ENCODE data around the gene DYNLT4.

DNA sequence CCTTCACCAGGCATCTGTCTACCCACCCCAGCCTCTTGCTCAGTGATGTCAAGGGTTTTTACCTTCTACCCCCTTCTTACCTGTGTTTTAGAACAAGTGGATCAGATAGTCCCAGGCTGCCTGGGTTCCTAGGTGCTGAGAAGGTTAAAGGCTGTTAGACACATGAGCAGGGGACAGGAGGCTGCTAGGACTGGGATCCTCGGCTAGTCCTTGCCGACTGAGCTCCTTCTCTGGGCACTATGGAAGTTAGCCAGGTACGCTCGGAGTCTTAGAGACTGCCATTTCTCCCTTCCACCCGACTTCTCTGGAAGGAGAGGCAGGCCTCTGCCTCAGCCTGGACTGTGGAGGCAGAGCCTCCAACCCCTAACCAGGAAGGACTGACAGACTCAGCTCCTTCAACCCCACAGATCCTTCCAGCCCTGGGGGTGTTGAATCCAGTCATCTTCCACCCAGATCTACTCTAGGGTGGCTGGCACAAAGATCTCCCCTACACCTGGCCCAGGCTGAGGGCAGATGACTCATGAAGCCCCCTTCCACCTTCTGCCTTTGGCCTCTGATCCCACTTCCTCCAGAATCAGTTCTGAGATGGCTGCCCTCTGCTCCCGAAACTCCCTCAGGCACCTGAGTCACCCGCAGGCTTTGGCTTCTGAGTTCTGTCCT lies at the start of gene DYNLT4:
- TF ChIP-seq CTCF (conservative IDR thresholded peaks at IDR 0.05) (no peak), EZH2 (IDR thresholded peaks at IDR 0.05; ENCODE audit: low read depth) (no peak)

All from PC-9 (cell line).